ENCODE results near the gene GRK6. TPM values are rescaled to one million over a fixed set of nuclear protein-coding genes. Genes with fewer than 3 reads are reported as not detected.

GRK6 gene
- total RNA-seq, result 40.2 and 43.0 TPM in 2 replicates
- long read RNA-seq, result 0 reads

- no peak for DNase-seq (ENCODE audit: low spot score, unreplicated experiment)
- Mint-ChIP-seq H3K4me3 (ENCODE audit: low read depth) (peak within 1 kb of the TSS; percentile 91), H3K9me3 (ENCODE audit: low read depth) (no peaks in the 10 kb centered on the region), H3K4me1 (ENCODE audit: low read depth) (peaks cover 6% of the 10 kb centered on the region), H3K27me3 (peaks cover 5% of the 10 kb centered on the region), H3K27ac (peak within 1 kb of the TSS; percentile 99), H3K36me3 (ENCODE audit: insufficient read depth) (peaks cover 1% of the 10 kb centered on the region)
- TF ChIP-seq CTCF (IDR thresholded peaks at IDR 0.05; ENCODE audit: unreplicated experiment), result no peak
These were observed at the start of gene GRK6 for GRCh38 chr5:177426566-177427210. TSS of gene GRK6 (plus strand) at chr5:177426676. CDS start at chr5:177426846, 170 bp downstream.

- no peak overlapping the region for H3K27ac Mint-ChIP-seq
- peaks cover 11% of the 10 kb centered on the region for H3K27me3 Mint-ChIP-seq
- peaks cover 10% of the 10 kb centered on the region for H3K4me1 Mint-ChIP-seq (ENCODE audit: low read depth)
- no peaks in the 10 kb centered on the region for H3K9me3 Mint-ChIP-seq (ENCODE audit: low read depth)
- no peaks in the 10 kb centered on the region for H3K36me3 Mint-ChIP-seq (ENCODE audit: insufficient read depth)
- no peak for DNase-seq (ENCODE audit: low spot score, unreplicated experiment)
- TF ChIP-seq CTCF (IDR thresholded peaks at IDR 0.05; ENCODE audit: unreplicated experiment), result no peak
- H3K4me3 Mint-ChIP-seq (ENCODE audit: low read depth), result no peak overlapping the region
These were observed 48.4 kb upstream of the GRK6 start for GRCh38 chr5:177377851-177378776.

GRCh38 chr5:177378884-177379883 lies 47.3 kb upstream of the GRK6 start:
- Mint-ChIP-seq H3K9me3 (ENCODE audit: low read depth) (no peaks in the 10 kb centered on the region), H3K27me3 (peaks cover 21% of the 10 kb centered on the region), H3K36me3 (ENCODE audit: insufficient read depth) (no peaks in the 10 kb centered on the region), H3K4me1 (ENCODE audit: low read depth) (peaks cover 10% of the 10 kb centered on the region), H3K4me3 (ENCODE audit: low read depth) (no peak overlapping the region), H3K27ac (peak overlapping the region; percentile 85)
- DNase-seq (ENCODE audit: low spot score, unreplicated experiment), result no peak
- TF ChIP-seq CTCF (IDR thresholded peaks at IDR 0.05; ENCODE audit: unreplicated experiment), result no peak

- H3K9me3 Mint-ChIP-seq (ENCODE audit: low read depth), result no peaks in the 10 kb centered on the region
- no peaks in the 10 kb centered on the region for H3K36me3 Mint-ChIP-seq (ENCODE audit: insufficient read depth)
- no peak overlapping the region for H3K27ac Mint-ChIP-seq
- H3K27me3 Mint-ChIP-seq, result peaks cover 26% of the 10 kb centered on the region
- no peak overlapping the region for H3K4me3 Mint-ChIP-seq (ENCODE audit: low read depth)
- peaks cover 10% of the 10 kb centered on the region for H3K4me1 Mint-ChIP-seq (ENCODE audit: low read depth)
- no peak for DNase-seq (ENCODE audit: low spot score, unreplicated experiment)
- no peak for TF ChIP-seq CTCF (IDR thresholded peaks at IDR 0.05; ENCODE audit: unreplicated experiment)
These were observed 45.7 kb upstream of the GRK6 start for GRCh38 chr5:177380805-177381126.
